Panc1 (cell line): ENCODE data around the gene CHST11.

Experiments
- CTCF ChIP-seq: fragments of 450-650 bp; IDR thresholded peaks from 2 replicates; pipeline ENCODE4 v1.5.1; 2017; ENCODE audit warnings: mild to moderate bottlenecking
- POLR2AphosphoS5 ChIP-seq: IDR thresholded peaks from 2 replicates; pipeline ENCODE4 v1.6.1; 2012; ENCODE audit warnings: mild to moderate bottlenecking, low read depth, low read length, moderate library complexity
- REST ChIP-seq, 2 experiments: IDR thresholded peaks; 2 replicates each; pipeline ENCODE4 v1.6.1; 2011 to 2012; ENCODE audit warnings: low read depth in 2 of 2, control low read depth in 1 of 2, low read length in 1 of 2, mild to moderate bottlenecking in 1 of 2, moderate library complexity in 1 of 2; ENCODE audit not compliant: insufficient read depth in 1 of 2
- SIN3A ChIP-seq: IDR thresholded peaks from 2 replicates; pipeline ENCODE4 v1.6.1; 2012; ENCODE audit warnings: low read depth, mild to moderate bottlenecking, low read length, moderate library complexity, borderline replicate concordance; ENCODE audit not compliant: insufficient read depth
- TCF7L2 ChIP-seq: IDR thresholded peaks from 2 replicates; pipeline ENCODE4 v1.6.1; 2011; ENCODE audit warnings: mild to moderate bottlenecking, low read depth, low read length, inconsistent platforms

- TF ChIP-seq CTCF, result no peak
- TF ChIP-seq REST (IDR thresholded peaks at IDR 0.05; ENCODE audit: insufficient read depth in 1 of 2, low read depth in 2 of 2, low read length in 1 of 2), result no peak
- no peak for TF ChIP-seq POLR2AphosphoS5
- TF ChIP-seq SIN3A, result no peak
- TF ChIP-seq TCF7L2, result no peak
These were observed 229.4 kb downstream of the CHST11 start for GRCh38 chr12:104686196-104686595.
